ENCODE data around the gene STEAP1B. TPM values are rescaled to one million over a fixed set of nuclear protein-coding genes. Genes with fewer than 3 reads are reported as not detected.

The STEAP1B gene
- total RNA-seq, 1 donor from 2014 or later: 1.4 TPM

- peaks cover 6% of the 10 kb centered on the region for H3K4me1 Mint-ChIP-seq (ENCODE audit: unreplicated experiment)
- H3K9me3 Mint-ChIP-seq (ENCODE audit: unreplicated experiment): no peaks in the 10 kb centered on the region
- no peak overlapping the region for H3K27ac Mint-ChIP-seq (ENCODE audit: unreplicated experiment)
- no peaks in the 10 kb centered on the region for H3K36me3 Mint-ChIP-seq (ENCODE audit: unreplicated experiment)
- H3K4me3 Mint-ChIP-seq (ENCODE audit: unreplicated experiment): no peak overlapping the region
- no peak for DNase-seq (ENCODE audit: extremely low spot score, unreplicated experiment)
- TF ChIP-seq CTCF (IDR thresholded peaks at IDR 0.05): no peak
- H3K27me3 Mint-ChIP-seq (ENCODE audit: unreplicated experiment): no peaks in the 10 kb centered on the region
Measured at GRCh38 chr7:22480523-22481075, 19.4 kb downstream of the STEAP1B start.

GRCh38 chr7:22477876-22478450, 22.0 kb downstream of the STEAP1B start:
- H3K4me1 Mint-ChIP-seq (ENCODE audit: unreplicated experiment): peaks cover 4% of the 10 kb centered on the region

GRCh38 chr7:22477262-22477661, 22.7 kb downstream of the STEAP1B start:
- Mint-ChIP-seq H3K4me1 (ENCODE audit: unreplicated experiment) (peaks cover 2% of the 10 kb centered on the region), H3K4me3 (ENCODE audit: unreplicated experiment) (no peak overlapping the region), H3K27me3 (ENCODE audit: unreplicated experiment) (no peaks in the 10 kb centered on the region), H3K36me3 (ENCODE audit: unreplicated experiment) (no peaks in the 10 kb centered on the region), H3K9me3 (ENCODE audit: unreplicated experiment) (no peaks in the 10 kb centered on the region), H3K27ac (ENCODE audit: unreplicated experiment) (no peak overlapping the region)
- DNase-seq (ENCODE audit: extremely low spot score, unreplicated experiment): no peak
- TF ChIP-seq CTCF (IDR thresholded peaks at IDR 0.05): no peak

More at GRCh38 chr7:22477876-22478450, 22.0 kb downstream of the STEAP1B start:
- no peaks in the 10 kb centered on the region for H3K27me3 Mint-ChIP-seq (ENCODE audit: unreplicated experiment)
- no peak for DNase-seq (ENCODE audit: extremely low spot score, unreplicated experiment)
- H3K36me3 Mint-ChIP-seq (ENCODE audit: unreplicated experiment): no peaks in the 10 kb centered on the region
- no peak overlapping the region for H3K27ac Mint-ChIP-seq (ENCODE audit: unreplicated experiment)
- TF ChIP-seq CTCF (IDR thresholded peaks at IDR 0.05): no peak
- no peak overlapping the region for H3K4me3 Mint-ChIP-seq (ENCODE audit: unreplicated experiment)
- no peaks in the 10 kb centered on the region for H3K9me3 Mint-ChIP-seq (ENCODE audit: unreplicated experiment)

GRCh38 chr7:22476824-22477223, 23.2 kb downstream of the STEAP1B start:
- H3K27ac Mint-ChIP-seq (ENCODE audit: unreplicated experiment): no peak overlapping the region
- H3K36me3 Mint-ChIP-seq (ENCODE audit: unreplicated experiment): no peaks in the 10 kb centered on the region
- no peak for DNase-seq (ENCODE audit: extremely low spot score, unreplicated experiment)
- no peak for TF ChIP-seq CTCF (IDR thresholded peaks at IDR 0.05)
- no peaks in the 10 kb centered on the region for H3K9me3 Mint-ChIP-seq (ENCODE audit: unreplicated experiment)
- H3K4me1 Mint-ChIP-seq (ENCODE audit: unreplicated experiment): no peaks in the 10 kb centered on the region
- H3K27me3 Mint-ChIP-seq (ENCODE audit: unreplicated experiment): no peaks in the 10 kb centered on the region
- no peak overlapping the region for H3K4me3 Mint-ChIP-seq (ENCODE audit: unreplicated experiment)

- no peaks in the 10 kb centered on the region for H3K27me3 Mint-ChIP-seq (ENCODE audit: unreplicated experiment)
- no peak overlapping the region for H3K4me3 Mint-ChIP-seq (ENCODE audit: unreplicated experiment)
- TF ChIP-seq CTCF (IDR thresholded peaks at IDR 0.05): no peak
- H3K4me1 Mint-ChIP-seq (ENCODE audit: unreplicated experiment): no peaks in the 10 kb centered on the region
- no peaks in the 10 kb centered on the region for H3K9me3 Mint-ChIP-seq (ENCODE audit: unreplicated experiment)
- H3K36me3 Mint-ChIP-seq (ENCODE audit: unreplicated experiment): no peaks in the 10 kb centered on the region
- no peak overlapping the region for H3K27ac Mint-ChIP-seq (ENCODE audit: unreplicated experiment)
- DNase-seq (ENCODE audit: extremely low spot score, unreplicated experiment): no peak
Measured at GRCh38 chr7:22474645-22475044, 25.3 kb downstream of the STEAP1B start.

Measured in osteocyte (in vitro differentiated cells).